Central memory CD8-positive, alpha-beta T cell (primary cell): ENCODE data around the gene GH2.
"Not testable (repeated sequence)": the region's sequence is repeated elsewhere in the genome, so short reads cannot be mapped to it uniquely, and the experiment has no call there.

Source experiments
- ATAC-seq: fragments of 150-1000 bp; cut with Tn5 transposase; replicated peaks from 2 replicates; pipeline ENCODE4 v1.10.0; 2022; ENCODE audit warnings: mild to moderate bottlenecking, moderate FRiP score, moderate number of reproducible peaks; ENCODE audit not compliant: poor library complexity, severe bottlenecking; ENCODE audit errors: extremely low read depth
- DNase-seq, 2 donors: peaks; one replicate each; pipeline ENCODE4 v3.0.0; 2021; ENCODE audit warnings: low spot score in 2 of 2
- H3K27ac Mint-ChIP-seq: one replicate; pipeline ENCODE4 v1.8.0; 2022; ENCODE audit warnings: low read depth, mild to moderate bottlenecking, moderate library complexity, mixed read lengths
- H3K27me3 Mint-ChIP-seq: one replicate; pipeline ENCODE4 v1.8.0; 2022; ENCODE audit warnings: mixed read lengths
- H3K36me3 Mint-ChIP-seq: one replicate; pipeline ENCODE4 v1.8.0; 2022; ENCODE audit warnings: mild to moderate bottlenecking, moderate library complexity, mixed read lengths; ENCODE audit not compliant: insufficient read depth
- H3K4me1 Mint-ChIP-seq: one replicate; pipeline ENCODE4 v1.8.0; 2022; ENCODE audit warnings: mixed read lengths
- H3K4me3 Mint-ChIP-seq: one replicate; pipeline ENCODE4 v1.8.0; 2022; ENCODE audit warnings: mild to moderate bottlenecking, moderate library complexity, mixed read lengths
- H3K9me3 Mint-ChIP-seq: one replicate; pipeline ENCODE4 v1.8.0; 2022; ENCODE audit warnings: mixed read lengths

The GH2 gene

GRCh38 chr17:63907161-63907778 lies 25.5 kb upstream of the GH2 start:
- not testable (repeated sequence) for H3K27ac Mint-ChIP-seq, DNase-seq, H3K36me3 Mint-ChIP-seq, H3K4me1 Mint-ChIP-seq, ATAC-seq, H3K27me3 Mint-ChIP-seq, H3K9me3 Mint-ChIP-seq, H3K4me3 Mint-ChIP-seq

- H3K36me3 Mint-ChIP-seq, H3K4me3 Mint-ChIP-seq, DNase-seq, H3K9me3 Mint-ChIP-seq, H3K27ac Mint-ChIP-seq, ATAC-seq, H3K4me1 Mint-ChIP-seq, H3K27me3 Mint-ChIP-seq: not testable (repeated sequence)
Observed at GRCh38 chr17:63904796-63905195, 23.1 kb upstream of the GH2 start.

GRCh38 chr17:63903787-63904201 lies 22.1 kb upstream of the GH2 start:
- DNase-seq, H3K4me1 Mint-ChIP-seq, H3K4me3 Mint-ChIP-seq, H3K36me3 Mint-ChIP-seq, H3K9me3 Mint-ChIP-seq, H3K27me3 Mint-ChIP-seq, H3K27ac Mint-ChIP-seq: not testable (repeated sequence)
- peak; percentile 56 for ATAC-seq

GRCh38 chr17:63901971-63902370 lies 20.2 kb upstream of the GH2 start:
- H3K36me3 Mint-ChIP-seq, H3K4me1 Mint-ChIP-seq, H3K4me3 Mint-ChIP-seq, ATAC-seq, DNase-seq, H3K9me3 Mint-ChIP-seq, H3K27me3 Mint-ChIP-seq, H3K27ac Mint-ChIP-seq: not testable (repeated sequence)

GRCh38 chr17:63898899-63899798 lies 17.4 kb upstream of the GH2 start:
- not testable (repeated sequence) for H3K27me3 Mint-ChIP-seq, H3K4me1 Mint-ChIP-seq, DNase-seq, H3K27ac Mint-ChIP-seq, H3K4me3 Mint-ChIP-seq, H3K36me3 Mint-ChIP-seq, H3K9me3 Mint-ChIP-seq
- ATAC-seq: peak; percentile 63

- ATAC-seq, H3K27me3 Mint-ChIP-seq, H3K36me3 Mint-ChIP-seq, H3K9me3 Mint-ChIP-seq, H3K4me1 Mint-ChIP-seq, H3K4me3 Mint-ChIP-seq, DNase-seq, H3K27ac Mint-ChIP-seq: not testable (repeated sequence)
Observed at GRCh38 chr17:63896524-63897354, 15.0 kb upstream of the GH2 start, which contains the start of gene CSH1. CSH1 (minus strand) TSS chr17:63896574; CDS start chr17:63896511, 63 bp downstream.

GRCh38 chr17:63894821-63895220 lies 13.1 kb upstream of the GH2 start:
- not testable (repeated sequence) for H3K9me3 Mint-ChIP-seq, ATAC-seq, DNase-seq, H3K36me3 Mint-ChIP-seq, H3K4me1 Mint-ChIP-seq, H3K27me3 Mint-ChIP-seq, H3K4me3 Mint-ChIP-seq, H3K27ac Mint-ChIP-seq

GRCh38 chr17:63894021-63894420 lies 12.3 kb upstream of the GH2 start:
- ATAC-seq, DNase-seq, H3K4me1 Mint-ChIP-seq, H3K9me3 Mint-ChIP-seq, H3K27me3 Mint-ChIP-seq, H3K4me3 Mint-ChIP-seq, H3K36me3 Mint-ChIP-seq, H3K27ac Mint-ChIP-seq: not testable (repeated sequence)

GRCh38 chr17:63892316-63893037 lies 10.7 kb upstream of the GH2 start:
- H3K27ac Mint-ChIP-seq, H3K9me3 Mint-ChIP-seq, DNase-seq, ATAC-seq, H3K4me3 Mint-ChIP-seq, H3K27me3 Mint-ChIP-seq, H3K36me3 Mint-ChIP-seq: not testable (repeated sequence)
- peaks cover 10% of the 10 kb centered on the region for H3K4me1 Mint-ChIP-seq

GRCh38 chr17:63889026-63889848 lies 7.5 kb upstream of the GH2 start:
- not testable (repeated sequence) for DNase-seq, H3K9me3 Mint-ChIP-seq, H3K27ac Mint-ChIP-seq, H3K36me3 Mint-ChIP-seq, H3K27me3 Mint-ChIP-seq
- H3K4me3 Mint-ChIP-seq: peak overlapping the region; percentile 9
- H3K4me1 Mint-ChIP-seq: peaks cover 10% of the 10 kb centered on the region
- peak; percentile 63 for ATAC-seq

- not testable (repeated sequence) for ATAC-seq, H3K27ac Mint-ChIP-seq, H3K27me3 Mint-ChIP-seq, H3K36me3 Mint-ChIP-seq, DNase-seq, H3K9me3 Mint-ChIP-seq, H3K4me3 Mint-ChIP-seq
- peaks cover 10% of the 10 kb centered on the region for H3K4me1 Mint-ChIP-seq
Observed at GRCh38 chr17:63885119-63885518, 3.4 kb upstream of the GH2 start.
